ENCODE results near the gene COPZ1.

DNA sequence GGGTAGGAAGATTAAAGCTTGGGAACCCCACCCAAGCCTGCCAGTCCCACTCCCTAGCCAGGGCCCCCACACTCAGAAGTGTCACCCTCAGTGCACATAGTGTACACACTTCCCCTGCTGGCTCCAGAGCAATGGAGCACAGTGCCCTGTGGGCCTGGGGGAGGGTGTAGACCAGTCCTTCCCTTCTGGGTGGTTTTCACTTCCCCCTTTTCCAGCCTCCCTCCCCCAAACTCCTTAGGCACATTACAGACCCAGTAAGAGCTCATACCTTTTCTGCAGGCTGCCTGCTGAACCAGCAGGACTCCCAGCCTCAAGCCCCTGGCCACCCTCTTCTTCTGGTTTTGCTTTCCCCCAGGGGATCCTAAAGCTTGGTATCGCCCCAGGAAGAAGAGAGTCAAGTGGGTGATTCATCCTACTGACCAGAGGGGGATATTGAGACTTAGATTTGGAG lies 59.7 kb downstream of the COPZ1 start, which contains the start of gene ZNF385A:
- TF ChIP-seq CTCF (conservative IDR thresholded peaks at IDR 0.05): no peak
- TF ChIP-seq ZFX (IDR thresholded peaks at IDR 0.05): no peak

Measured in C4-2B (cell line).